Renal cortical epithelial cell (primary cell): ENCODE results near the gene ST6GALNAC2. TPM values are rescaled to one million over a fixed set of nuclear protein-coding genes. Genes with fewer than 3 reads are reported as not detected.
"Not testable (repeated sequence)": the region's sequence is repeated elsewhere in the genome, so short reads cannot be mapped to it uniquely, and the experiment has no call there.

ENCODE experiments used
- DNase-seq: peaks from one replicate; pipeline ENCODE4 v3.0.0-alpha.2; 2011; ENCODE audit warnings: low read depth
- total RNA-seq: library from RNA; depleted of rRNA; stranded (reverse); fragments of >200 nt; gene quantifications from 2 replicates; pipeline ENCODE4 v1.2.3, GENCODE V29; 2014

Gene ST6GALNAC2
- total RNA-seq = 3.5 and 8.0 TPM in 2 replicates

DNA sequence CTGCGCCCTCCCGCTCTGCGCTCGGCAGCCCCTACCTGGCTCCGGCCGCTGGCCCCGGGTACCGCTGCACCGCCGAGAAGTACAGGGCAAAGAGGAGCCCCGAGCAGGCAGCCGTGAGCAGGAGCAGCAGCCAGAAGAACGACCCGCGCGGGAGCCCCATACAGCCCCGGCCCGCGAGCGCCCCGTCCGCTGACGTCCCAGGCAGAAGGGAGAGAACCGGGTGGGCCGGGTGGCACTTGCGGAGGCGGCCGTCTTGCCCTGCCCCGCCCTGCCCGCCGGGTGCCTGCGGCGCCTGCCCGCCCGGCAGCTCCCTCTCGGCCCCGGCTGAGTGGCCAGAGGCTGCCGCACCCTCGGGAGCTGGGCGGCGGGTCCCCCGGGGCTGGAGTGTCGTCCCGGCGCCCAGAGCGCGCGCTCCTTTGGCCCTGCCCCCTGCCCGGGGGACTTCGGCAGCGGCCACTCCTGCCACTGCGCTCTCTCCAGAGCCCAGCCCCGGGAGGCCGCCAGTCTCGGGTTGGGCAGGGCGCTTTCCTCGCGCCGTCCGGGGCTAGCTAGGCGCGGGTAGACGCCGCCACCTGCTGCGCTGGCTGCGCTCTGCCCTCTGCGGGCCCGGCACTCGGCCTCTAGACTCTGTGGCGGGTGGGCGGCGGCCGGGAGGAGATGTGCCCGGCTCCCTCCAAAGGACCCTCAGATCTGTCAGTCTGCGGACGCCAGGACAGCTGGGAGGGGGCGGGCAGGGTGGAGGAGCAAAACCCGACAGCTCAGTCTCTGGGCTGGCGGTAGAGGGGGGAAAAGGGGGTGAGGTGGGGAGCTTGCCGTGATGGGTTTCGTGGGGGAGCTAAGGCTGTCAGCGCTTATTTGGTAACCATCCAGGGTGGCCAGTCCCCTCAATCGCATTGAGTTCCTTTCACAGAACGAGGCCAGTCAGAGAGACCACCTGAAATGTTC is at the start of gene ST6GALNAC2:
Gene ST6GALNAC2 (minus strand): TSS at position 212 of the 945 bp plus-strand sequence. CDS start 52 bp downstream, at position 160.
- DNase-seq = no peak

DNA sequence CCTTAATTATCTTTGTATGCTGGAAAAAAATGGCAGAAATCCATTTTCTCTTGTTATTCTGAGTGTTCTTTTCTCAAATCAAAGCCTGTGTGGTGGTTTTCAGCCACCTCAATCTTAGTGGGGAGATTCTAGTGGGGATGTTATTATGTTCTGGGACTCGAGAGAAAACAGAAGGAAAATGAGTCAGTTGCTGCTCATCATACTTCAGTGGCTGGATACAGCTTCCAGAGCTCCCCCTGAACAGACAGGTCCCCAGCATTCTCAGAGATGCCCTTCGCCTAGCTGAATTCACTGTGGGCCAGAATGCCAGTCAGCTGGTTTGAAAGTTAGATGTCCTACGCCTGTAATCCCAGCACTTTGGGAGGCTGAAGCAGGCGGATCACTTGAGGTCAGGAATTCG is 49.4 kb upstream of the ST6GALNAC2 start:
- DNase-seq = no peak

DNA sequence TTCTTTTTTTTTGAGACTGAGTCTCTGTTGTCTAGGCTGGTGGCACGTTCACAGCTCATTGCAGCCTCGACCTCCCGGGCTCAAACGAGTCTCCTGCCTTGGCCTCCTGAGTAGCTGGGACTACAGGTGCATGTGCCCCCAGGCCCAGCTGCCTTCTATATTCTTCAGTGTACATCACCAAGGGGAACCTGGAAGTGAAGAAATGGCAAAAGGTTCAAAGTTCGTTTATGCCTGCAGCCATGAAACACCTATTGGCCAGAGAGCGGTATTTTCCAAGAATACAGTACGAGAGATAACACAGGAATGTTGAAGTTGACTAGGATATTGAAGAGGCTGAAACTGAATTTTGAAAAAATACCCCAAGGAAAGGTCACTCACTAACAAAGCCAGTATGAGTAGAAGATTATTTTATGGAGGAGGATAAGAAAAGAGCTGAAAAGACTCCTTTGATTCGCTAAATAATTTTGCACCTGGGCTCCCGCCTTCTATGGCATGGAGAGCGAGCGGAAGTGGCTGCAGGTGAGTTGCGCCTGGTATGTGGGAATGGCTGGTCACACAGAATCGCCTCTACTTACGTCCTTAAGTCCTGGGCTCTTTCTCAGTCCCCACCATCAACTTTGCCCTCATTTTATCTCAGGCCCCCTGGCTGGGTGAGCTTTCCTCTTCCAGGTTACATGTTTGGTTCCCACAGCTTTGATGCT is 48.1 kb upstream of the ST6GALNAC2 start:
- DNase-seq = no peak

DNA sequence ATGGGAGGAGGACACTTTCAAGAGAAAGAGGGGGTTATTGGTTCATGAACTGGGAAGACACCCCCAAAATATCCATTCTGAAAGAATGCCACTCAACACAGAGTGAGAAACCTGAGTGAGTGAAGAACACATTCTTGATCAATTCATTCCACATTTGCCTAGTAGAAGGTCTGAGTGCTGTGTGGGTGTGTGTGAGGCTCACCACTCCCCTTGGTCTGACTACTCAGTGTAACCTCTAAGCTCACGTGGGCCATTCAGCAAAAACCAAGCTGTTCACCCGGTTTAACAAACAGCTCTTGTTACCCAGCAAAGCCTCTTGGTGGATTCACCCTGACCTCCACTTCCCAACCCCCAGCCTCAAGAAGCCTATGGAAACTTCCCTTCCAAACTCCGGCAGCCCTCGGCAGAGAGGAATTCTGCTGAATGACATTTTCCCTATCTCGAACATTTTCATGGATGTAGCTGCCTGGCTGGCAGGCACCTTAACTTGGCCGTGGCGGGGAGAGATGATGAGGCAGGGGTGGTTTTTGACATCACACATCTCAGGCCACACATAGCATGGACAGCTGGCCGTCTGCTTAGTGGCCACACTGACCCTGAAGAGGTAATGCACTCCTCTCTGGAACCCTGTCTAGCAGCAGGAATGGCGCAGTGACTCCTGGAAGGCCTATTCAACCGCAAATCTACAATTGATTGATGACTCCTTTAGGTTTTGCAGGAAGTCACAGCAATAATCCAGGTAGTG is 46.3 kb upstream of the ST6GALNAC2 start:
- peak; percentile 61 for DNase-seq

DNA sequence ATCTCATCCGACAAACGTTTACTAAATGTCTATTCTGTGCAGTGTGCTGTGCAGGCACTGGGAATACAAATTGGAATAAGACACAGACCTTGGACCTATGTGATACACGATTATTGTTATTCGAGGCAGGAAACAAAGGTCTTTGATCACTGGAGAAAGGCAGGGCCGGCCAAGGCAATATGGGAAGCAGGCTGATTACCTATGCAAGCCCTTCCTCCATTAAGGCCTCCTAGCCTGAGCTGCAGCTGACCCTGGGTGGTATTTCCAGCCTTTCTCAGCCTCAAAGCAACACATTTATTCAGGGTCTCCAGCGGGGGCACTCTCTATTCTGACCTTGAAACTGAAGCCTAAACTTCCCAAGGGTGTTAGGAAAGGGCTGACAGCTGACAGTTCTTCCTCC is 44.5 kb upstream of the ST6GALNAC2 start:
- no peak for DNase-seq

DNA sequence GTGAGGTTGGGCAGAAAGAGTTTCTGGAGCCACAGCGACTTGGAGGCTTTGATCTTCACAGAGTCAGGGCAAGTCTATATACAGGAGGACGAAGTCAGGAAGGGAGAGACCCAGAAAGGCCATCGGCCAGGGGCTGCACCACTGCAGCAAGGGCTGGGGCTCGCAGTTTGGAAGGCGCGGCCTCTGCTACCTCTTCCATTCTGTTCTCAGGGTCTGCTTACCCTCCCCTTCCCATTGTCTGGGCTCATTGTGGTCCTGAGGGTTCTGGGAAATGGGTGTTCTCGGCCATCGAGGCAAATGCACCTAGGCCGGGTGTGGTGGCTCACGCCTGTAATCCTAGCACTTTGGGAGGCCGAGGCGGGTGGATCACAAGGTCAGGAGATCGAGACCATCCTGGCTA is 41.9 kb upstream of the ST6GALNAC2 start:
- no peak for DNase-seq

DNA sequence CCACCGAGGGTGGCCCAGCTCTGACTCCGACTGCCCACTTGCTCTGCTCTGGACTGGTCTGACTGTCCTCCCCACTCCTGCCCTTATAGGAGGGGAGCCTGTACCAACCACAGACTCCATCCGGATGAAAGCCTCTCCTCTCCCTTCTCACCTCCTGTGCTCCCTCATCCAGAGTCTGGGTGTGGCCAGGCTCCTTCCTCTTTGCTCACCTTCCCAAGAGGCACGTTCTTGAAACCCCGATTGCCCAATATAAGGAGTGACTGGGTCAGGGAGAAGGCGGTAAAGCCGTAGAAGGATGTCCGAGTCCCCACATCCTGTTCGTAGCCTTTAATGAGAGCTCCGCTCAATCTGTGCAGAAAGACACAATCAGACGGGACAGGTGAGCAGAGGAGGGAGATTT is 40.8 kb upstream of the ST6GALNAC2 start:
- no peak for DNase-seq

DNA sequence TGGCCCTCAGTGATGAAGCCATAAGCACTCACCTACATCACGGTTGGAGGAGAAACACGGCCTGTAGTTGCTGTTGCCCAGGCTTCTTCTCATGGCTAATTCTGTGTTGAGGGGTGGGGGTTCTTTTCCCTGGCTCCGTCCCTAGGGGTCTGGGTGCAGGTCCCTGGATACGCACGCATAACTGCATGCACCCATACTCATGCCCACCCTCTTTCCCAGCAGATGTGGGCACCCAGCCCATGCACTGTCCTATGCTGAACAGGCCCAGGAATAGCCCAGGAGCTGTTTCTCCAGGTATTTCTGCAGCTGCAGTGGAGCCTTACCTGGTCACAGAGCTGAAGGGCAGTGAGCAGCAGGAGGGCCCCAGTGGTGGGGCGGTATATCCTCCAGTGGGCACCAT is 39.8 kb upstream of the ST6GALNAC2 start:
- DNase-seq = no peak

DNA sequence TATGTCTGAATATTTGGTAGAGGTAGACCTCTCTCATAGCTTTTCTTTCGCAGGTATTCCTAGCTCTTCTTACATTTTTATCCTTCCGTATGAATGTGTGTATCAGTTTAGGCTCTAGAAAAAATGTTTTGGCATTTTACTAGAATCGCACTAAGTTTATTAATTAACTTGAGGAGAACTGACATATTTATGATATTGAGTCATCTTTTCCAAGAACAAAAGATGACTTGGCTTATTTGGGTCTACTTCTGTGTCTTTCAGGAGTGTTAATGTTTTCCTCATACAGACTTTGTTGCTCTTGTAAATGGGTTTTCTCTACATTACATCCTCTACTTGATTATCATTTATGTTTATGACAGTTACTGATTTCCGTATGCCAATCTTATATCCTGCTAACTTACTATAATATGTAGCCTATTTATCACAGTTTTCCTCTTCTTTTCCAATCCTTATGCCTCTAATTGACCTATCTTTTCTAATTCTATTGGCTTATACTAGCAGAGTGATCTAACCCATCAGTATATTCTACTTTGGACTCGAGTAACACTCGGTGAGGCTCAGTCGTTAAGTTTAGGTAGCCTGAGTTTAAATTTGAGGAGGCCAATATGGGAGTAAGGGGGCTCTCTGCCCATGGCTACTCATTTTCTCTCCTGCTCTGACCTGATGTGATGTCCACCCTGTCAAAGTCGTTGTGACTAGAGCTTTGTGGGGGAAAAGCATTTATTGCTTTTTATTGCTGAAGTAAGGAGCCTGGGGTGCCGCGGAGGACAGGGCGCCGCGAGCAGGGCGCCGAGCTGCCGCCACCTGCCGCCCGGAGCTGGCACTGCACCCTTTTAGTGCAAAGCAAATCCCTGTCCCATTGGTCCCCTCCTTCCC is 37.8 kb upstream of the ST6GALNAC2 start:
- DNase-seq = peak; percentile 86

DNA sequence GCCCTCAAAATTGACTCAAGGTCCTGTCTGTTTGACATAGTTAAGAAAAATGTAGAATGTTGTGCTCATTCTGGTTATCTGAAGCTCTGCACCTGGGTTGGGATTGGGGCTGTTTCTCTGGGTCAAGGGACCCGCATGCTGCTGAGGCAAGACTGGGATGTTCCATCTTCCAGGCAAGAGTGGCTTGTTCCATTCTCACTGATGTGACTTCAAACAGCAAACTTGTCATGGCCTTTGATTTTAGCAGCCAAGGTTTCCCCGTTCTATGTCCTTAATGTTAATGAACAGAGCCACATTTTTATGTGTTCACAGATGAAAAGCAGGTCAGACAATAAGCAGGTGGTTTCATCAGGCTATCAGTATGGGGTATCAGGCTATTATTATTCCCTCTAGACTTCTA is 32.2 kb upstream of the ST6GALNAC2 start:
- no peak for DNase-seq

DNA sequence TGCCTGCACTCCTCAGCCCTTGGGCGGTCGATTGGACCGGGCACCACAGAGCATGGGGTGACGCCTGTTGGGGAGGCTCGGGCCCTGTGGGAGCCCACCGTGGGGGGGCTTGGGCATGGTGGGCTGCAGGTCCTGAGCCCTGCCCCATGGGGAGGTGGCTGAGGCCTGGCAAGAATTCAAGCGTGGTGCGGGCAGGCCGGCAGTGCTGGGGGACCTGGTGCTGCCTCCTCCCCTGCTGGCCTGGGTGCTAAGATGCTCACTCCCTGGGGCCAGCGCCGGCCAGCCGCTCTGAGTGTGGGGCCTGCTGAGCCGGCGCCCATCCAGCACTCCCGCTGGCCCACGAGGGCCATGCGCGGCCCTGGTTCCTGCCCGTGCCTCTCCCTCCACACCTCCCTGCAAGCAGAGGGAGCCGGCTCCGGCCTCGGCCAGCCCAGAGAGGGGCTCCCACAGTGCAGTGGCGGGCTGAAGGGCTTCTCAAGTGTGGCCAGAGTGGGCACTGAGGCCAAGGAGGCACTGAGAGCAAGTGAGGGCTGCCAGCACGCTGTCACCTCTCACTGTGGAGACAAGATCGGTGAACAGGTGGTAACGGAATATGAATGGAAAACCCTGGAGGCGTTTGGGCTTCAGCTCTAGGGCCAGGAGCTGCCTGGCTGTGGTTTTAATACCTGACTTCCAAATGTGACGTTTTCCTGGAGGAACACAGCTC is 29.4 kb upstream of the ST6GALNAC2 start:
- DNase-seq = no peak

DNA sequence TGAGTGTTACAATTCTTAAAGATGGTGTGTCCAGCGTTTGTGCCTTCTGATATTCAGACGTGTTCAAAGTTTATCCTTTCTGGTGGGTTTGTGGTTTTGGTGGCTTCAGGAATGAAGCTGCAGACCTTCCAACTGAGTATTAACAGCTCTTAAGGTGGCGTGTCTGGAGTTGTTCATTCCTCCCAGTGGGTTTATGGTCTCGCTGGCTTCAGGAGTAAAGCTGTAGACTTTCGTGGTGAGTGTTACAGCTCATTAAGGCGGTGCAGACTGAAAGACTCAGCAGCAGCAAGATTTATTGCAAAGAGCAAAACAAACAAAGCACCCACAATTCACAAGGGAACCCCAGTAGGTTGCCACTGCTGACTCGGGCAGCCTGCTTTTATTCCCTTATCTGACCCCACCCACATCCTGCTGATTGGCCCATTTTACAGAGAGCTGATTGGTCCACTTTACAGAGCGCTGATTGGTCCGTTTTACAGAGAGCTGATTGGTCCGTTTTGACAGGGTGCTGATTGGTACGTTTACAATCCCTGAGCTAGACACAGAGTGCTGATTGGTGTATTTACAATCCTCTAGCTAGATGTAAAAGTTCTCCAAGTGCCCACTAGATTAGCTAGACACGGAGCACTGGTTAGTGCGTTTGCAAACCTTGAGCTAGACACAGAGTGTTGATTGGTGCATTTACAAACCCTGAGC is 28.6 kb upstream of the ST6GALNAC2 start:
- not testable (repeated sequence) for DNase-seq

DNA sequence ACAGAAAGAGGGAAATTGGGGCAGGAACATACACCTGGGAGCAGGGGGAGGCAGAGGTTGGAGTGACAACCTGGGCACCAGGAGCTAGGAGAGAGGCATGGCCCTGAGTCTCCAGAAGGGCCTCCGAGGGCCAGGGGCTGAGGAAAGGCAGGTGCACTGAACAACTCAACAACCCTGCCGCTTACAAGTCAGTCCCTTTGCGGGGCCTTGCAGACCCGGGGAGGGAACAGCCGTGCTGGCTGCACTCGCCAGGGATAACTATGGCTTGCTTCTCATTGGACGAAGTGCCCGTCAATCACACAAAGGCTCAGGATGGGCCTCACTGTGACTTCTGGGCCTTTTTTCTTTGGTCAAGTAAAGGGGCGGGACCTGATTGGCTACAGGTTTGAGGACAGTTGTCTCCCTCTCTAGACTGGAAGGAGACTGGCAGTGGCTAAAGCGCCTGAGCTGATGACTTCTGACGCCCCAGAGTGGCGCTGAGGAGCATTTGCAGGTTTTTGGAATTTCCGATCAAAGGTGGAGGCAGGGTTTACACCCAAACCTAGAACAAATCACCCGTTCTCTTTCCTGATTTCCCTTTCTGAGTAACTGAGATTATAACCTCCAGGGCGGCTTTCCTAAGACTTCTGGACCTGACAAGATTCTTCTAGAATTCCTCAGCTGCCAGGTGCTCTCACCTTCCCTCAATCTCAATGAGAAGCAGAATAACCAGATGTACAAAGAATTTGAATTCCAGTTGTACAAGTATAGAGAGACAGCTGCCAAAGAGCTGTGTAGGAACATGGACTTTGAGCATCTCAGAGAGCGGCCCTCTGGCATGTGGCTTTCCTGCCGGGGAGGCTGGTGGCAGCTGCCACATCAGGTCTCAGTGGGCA is 27.6 kb upstream of the ST6GALNAC2 start:
- DNase-seq = no peak

DNA sequence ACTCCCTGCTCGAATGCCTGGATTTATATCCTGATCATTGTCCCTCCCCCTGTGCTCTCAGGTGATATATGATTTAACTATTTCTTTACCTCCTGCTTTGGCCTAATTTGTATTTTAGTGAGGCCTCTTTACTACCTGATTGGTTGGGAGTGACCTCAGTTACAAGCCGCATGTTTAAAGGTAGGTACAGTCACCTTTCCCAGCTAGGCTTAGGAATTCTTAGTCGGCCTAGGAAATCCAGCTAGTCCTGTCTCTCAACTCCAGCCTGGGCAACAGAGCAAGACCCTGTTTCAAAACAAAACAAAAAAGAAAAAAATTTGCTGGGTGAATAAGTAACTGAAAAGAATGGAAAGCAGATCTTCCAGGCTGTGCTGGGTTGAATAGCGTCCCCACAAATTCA is 26.8 kb upstream of the ST6GALNAC2 start:
- no peak for DNase-seq

DNA sequence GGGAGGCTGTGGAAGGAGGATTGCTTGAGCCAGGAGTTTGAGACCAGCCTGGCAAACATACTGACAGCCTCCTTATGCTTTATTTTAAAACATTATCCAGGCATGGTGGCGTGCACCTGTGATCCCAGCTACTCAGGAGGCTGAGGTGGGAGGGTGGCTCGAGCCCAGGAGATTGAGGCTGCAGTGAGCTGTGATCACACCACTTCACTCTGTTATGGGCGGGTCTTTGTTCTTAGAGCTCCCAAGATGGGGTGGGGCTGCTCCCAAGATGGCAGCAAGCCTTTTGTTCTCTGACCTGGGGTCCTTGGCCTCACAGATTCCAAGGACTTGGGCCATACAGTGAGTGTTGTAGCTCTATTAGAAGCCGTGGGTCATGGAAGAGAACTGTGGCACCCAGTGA is 26.1 kb upstream of the ST6GALNAC2 start:
- DNase-seq = no peak

DNA sequence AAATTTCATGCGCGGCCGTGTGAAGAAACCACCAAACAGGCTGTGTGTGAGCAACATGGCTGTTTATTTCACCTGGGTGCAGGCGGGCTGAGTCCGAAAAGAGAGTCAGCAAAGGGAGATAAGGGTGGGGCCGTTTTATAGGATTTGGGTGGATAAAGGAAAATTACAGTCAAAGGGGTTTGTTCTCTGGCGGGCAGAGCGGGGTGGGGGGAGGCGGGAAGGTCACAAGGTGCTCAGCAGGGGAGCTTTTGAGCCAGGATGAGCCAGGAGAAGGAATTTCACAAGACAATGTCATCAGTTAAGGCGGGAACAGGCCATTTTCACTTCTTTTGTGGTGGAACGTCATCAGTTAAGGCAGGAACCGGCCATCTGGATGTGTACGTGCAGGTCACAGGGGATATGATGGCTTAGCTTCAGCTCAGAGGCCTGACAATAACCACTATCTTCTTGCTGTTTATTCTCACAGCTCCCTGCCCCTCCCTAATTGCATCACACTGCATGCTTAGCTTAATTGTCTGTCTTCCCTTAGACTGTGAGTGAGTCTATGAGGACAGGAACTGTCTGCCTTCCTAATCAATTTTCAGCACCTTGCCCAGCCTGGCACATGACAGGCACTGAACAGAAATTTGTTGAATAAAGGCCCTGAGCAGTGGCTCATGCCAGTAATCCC is 25.6 kb upstream of the ST6GALNAC2 start:
- DNase-seq = not testable (repeated sequence)

DNA sequence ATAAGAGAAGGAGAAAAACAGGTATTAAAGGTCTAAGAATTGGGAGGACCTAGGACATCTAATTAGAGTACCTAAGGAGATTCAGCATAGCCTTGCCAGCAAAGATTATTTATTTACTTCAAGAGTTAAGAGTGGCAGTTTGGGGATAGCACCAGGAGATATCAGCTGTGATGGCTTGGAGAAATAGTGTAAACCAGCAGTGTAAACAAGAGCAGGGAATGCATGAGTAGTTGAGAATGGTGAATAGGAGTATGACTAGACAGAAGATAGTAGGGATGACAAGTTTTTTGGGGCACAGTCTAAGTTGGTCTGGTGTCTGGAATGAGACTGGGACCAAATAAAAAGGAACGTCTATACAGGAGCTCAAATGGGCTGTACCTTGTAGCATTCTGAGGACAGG is 21.0 kb upstream of the ST6GALNAC2 start:
- not testable (repeated sequence) for DNase-seq

DNA sequence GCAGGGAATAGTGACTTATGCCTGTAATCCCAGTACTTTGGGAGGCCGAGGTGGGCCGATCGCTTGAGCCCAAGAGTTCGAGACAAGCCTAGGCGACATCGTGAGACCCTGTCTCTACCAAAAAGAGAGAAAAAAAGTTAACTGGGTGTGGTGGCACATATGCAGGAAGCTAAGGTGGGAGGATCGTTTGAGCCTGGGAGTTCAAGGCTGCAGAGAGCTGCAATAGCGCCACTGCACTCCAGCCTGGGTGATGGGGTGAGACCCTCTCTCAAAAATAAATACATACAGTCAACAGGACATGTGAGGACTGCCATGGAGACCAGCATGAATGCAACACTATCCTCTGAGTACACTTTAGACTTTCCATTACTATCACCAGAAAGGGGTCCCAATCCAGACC is 15.4 kb upstream of the ST6GALNAC2 start:
- no peak for DNase-seq
